ENCODE data around the gene FAM114A1. TPM values are rescaled to one million over a fixed set of nuclear protein-coding genes. Genes with fewer than 3 reads are reported as not detected.

FAM114A1 gene
- total RNA-seq, 1 experiment from 2014 or later: 32.0 TPM

- BruUV-seq (replicated peaks): no TSS peak
- POLR2A ChIA-PET: no interaction called here
- TF ChIP-seq TCF7L2 (IDR thresholded peaks at IDR 0.05; ENCODE audit: low read depth, low read length): no peak
- TF ChIP-seq POLR2AphosphoS5 (IDR thresholded peaks at IDR 0.05; ENCODE audit: low read depth, low read length): no peak
- no peak for TF ChIP-seq CTCF (IDR thresholded peaks at IDR 0.05)
- TF ChIP-seq SIN3A (IDR thresholded peaks at IDR 0.05; ENCODE audit: borderline replicate concordance, insufficient read depth, low read depth, low read length): no peak
- TF ChIP-seq REST (IDR thresholded peaks at IDR 0.05; ENCODE audit: insufficient read depth in 1 of 2, low read depth in 2 of 2, low read length in 1 of 2): no peak
Observed at GRCh38 chr4:38982361-38983095, 114.9 kb downstream of the FAM114A1 start.

GRCh38 chr4:38983291-38983690 is 115.7 kb downstream of the FAM114A1 start:
- no peak for TF ChIP-seq CTCF (IDR thresholded peaks at IDR 0.05)
- TF ChIP-seq TCF7L2 (IDR thresholded peaks at IDR 0.05; ENCODE audit: low read depth, low read length): no peak
- no peak for TF ChIP-seq SIN3A (IDR thresholded peaks at IDR 0.05; ENCODE audit: borderline replicate concordance, insufficient read depth, low read depth, low read length)
- TF ChIP-seq POLR2AphosphoS5 (IDR thresholded peaks at IDR 0.05; ENCODE audit: low read depth, low read length): no peak
- TF ChIP-seq REST (IDR thresholded peaks at IDR 0.05; ENCODE audit: insufficient read depth in 1 of 2, low read depth in 2 of 2, low read length in 1 of 2): no peak
- Histone ChIP-seq H3K4me3 (ENCODE audit: low read depth in 2 of 2, low read length in 2 of 2) (no peak overlapping the region), H3K36me3 (ENCODE audit: control insufficient read depth, insufficient read depth, low read length) (no peaks in the 10 kb centered on the region), H3K27me3 (ENCODE audit: control insufficient read depth, insufficient read depth, low read length) (no peaks in the 10 kb centered on the region), H3K27ac (ENCODE audit: low read length) (no peak overlapping the region), H3K4me1 (ENCODE audit: control insufficient read depth, insufficient read depth, low read length) (no peaks in the 10 kb centered on the region), H3K9me3 (ENCODE audit: control insufficient read depth, insufficient read depth, low read depth, low read length) (no peaks in the 10 kb centered on the region)
- DNase-seq (ENCODE audit: low read depth, low spot score) (no peak), ATAC-seq (no peak)
- POLR2A ChIA-PET: no interaction called here
- in situ Hi-C loops (cut with HindIII; ENCODE audit: low pct_unique_long_range_greater_than_20kb, low sequenced_read_pairs) (no loop called here), intact Hi-C loops (cut with micrococcal nuclease; ENCODE audit: unreplicated experiment) (no loop called here)
- no TSS peak for BruUV-seq (replicated peaks)
- CTCF ChIA-PET: no interaction called here

More at GRCh38 chr4:38982361-38983095, 114.9 kb downstream of the FAM114A1 start:
- DNase-seq (ENCODE audit: low read depth, low spot score) (no peak), ATAC-seq (no peak)
- H3K4me1 ChIP-seq (ENCODE audit: control insufficient read depth, insufficient read depth, low read length): no peaks in the 10 kb centered on the region
- in situ Hi-C loops (cut with HindIII; ENCODE audit: low pct_unique_long_range_greater_than_20kb, low sequenced_read_pairs): no loop called here
- CTCF ChIA-PET: no interaction called here
- H3K9me3 ChIP-seq (ENCODE audit: control insufficient read depth, insufficient read depth, low read depth, low read length): no peaks in the 10 kb centered on the region
- no peak overlapping the region for H3K27ac ChIP-seq (ENCODE audit: low read length)
- no peaks in the 10 kb centered on the region for H3K27me3 ChIP-seq (ENCODE audit: control insufficient read depth, insufficient read depth, low read length)
- intact Hi-C loops (cut with micrococcal nuclease; ENCODE audit: unreplicated experiment): no loop called here
- H3K4me3 ChIP-seq (ENCODE audit: low read depth in 2 of 2, low read length in 2 of 2): no peak overlapping the region
- no peaks in the 10 kb centered on the region for H3K36me3 ChIP-seq (ENCODE audit: control insufficient read depth, insufficient read depth, low read length)
